Stimulated activated CD4-positive, alpha-beta T cell treated with anti-CD3 and anti-CD28 coated beads, TNF-alpha, amount 100 ng/mL, for 24 hours (primary cell): ENCODE measurements around the gene MST1.

Source experiments
- DNase-seq, 3 experiments: peaks; one replicate each; pipeline ENCODE4 v3.0.0-alpha.2; 2020; ENCODE audit warnings: low read depth in 3 of 3

The MST1 gene

DNA sequence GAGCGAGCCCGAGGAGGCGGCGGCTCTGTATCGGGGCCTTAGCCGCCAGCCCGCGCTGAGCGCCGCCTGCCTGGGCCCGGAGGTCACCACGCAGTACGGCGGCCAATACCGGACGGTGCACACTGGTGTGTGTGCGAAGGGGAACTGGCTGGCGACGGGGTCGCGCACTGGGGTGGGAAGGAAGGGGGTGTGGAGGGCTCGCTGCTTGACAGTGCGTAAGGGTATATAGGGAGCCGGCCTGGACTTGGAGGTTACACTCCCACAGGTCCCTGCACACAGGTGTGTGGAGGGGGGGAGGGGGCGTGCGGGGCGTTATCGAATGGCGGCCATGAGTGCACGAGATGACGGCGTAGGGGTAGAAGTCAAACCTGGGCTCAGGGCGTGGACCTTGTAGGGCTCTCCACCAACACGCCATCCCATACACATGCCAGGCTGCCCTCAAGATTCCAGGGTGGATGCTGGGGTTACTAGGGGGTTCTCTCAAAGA is 14.7 kb downstream of the MST1 start:
- DNase-seq = peak in 1 of 3 experiments; percentile 26

- peak; percentile 95 to 99 (median 96) for DNase-seq
These were observed 15.4 kb downstream of the MST1 start, which contains the start of gene APEH for GRCh38 chr3:49673715-49674496. Gene APEH, plus strand, starts transcription at chr3:49674351. Its CDS starts 51 bp downstream, at chr3:49674402.

DNA sequence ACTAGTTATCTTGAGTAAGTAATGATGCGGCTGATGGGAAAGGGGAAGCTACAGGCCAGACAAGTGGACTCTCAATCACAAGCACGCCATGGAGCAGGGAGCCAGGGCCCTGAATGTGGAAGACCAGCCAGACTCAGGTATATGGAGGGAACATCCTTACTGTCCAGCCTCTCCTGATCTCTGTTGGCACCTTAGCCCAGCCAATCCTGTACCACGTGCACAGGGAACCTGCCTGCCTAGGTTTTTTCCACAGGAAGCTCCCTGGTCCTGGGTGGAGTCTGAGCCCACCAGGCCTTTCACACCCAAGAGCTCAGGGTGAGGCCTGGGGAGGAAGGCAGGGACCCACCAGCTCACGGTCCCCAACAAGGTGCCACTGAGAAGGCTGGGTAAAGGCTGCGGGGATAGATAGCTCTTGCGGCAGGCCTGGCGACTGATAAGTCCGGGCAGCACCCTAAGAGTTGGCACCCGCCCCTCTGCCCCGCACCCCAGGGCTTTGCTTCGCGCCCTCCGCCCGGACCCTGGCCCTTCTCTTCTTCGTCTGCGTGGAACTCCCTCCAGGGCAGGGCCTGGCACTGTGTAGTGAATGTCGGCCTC is 16.1 kb downstream of the MST1 start:
- DNase-seq = peak in 1 of 3 experiments; percentile 37

GRCh38 chr3:49671291-49672288 is 17.7 kb downstream of the MST1 start:
- DNase-seq = peak; percentile 49 to 72 (median 54)

DNA sequence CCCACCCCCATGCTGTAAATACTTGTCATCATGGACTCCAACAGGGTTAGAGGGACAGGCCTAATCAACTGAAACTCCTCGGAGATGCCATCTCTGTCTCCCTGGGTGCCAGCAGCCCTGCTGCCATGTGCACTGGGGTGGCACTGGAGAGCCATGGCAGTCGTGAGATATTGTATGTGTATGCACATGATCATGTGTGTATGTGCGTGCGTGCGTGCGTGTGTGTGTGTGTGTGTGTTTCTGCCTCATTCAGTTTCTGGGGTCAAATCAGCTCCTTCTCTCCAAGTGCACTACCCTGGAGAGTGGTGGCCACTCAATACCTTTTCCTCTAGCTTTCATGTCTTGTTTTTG is 18.4 kb downstream of the MST1 start:
- no peak for DNase-seq

- no peak for DNase-seq
These were observed 19.9 kb downstream of the MST1 start for GRCh38 chr3:49669352-49669751.

DNA sequence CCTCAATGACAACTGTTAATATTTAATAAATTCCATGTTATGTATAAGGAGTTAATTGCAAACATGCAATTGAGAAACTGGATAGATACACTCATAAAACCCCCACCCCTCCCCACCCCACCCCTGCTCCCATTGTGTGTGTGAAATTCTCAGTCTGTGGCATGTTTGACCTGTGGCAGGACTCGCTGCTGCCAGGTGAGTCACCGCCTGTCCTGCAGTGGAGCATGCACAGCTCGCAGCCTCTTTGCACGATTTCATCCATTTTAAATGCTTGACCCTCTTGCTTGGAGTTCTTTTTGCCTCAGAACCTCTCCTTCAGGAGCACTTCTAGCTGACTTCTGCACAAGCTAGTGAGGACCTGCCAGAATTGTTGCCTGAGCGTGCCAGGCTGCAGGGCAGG is 20.4 kb downstream of the MST1 start:
- no peak for DNase-seq

DNA sequence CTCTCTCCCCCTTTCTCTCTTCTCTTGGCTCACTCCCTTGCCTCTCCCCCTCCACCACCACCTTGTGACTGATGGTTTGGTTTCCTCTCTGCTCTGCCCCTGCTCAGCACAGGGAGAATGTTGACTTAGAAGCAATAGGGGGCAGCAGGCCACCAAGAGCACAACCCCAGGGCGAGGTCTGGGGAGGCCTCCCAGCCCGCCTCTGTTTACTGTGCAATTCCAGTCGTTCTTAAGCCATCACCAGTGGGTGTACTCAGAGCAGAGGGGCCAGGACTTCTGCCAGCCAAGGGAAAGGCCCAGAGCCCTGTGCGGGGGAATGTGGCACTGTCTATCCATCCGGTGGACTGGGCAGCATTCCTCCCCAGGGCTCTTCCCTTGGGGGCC is 20.9 kb downstream of the MST1 start:
- no peak for DNase-seq

DNA sequence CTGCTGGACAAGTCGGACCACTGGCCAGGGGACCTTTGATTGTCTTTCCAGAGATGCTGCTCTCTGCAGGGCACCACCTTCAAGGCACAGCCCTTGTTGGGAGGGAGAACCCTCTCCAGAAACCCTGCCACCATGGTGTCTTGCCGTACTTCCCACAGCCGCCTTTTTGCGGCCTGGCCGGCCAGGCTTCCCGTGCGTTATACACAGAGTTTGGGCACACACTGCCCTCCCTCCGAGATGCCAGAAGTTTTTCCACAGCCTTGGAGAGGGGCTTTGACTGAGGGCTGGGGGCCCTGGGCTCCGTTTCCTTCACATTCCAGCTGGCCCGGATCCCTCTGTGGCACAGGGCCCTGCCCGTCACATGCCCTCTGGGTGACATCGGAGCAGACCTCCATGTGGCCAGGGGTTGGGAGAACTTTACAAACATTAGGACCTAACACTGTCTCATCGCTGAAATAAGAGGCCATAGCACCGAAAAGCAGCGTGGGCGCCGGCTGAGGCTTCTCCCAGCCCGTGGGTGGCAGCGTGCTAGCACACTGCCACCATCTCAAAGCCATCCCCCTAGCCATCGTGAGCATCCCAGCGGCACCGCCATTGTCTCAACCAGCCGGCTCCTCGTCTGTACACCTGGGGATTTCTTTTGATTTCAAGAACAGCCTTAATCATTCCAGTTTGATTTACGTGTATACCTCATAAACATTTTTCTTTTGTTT is 21.4 kb downstream of the MST1 start:
- no peak for DNase-seq

DNA sequence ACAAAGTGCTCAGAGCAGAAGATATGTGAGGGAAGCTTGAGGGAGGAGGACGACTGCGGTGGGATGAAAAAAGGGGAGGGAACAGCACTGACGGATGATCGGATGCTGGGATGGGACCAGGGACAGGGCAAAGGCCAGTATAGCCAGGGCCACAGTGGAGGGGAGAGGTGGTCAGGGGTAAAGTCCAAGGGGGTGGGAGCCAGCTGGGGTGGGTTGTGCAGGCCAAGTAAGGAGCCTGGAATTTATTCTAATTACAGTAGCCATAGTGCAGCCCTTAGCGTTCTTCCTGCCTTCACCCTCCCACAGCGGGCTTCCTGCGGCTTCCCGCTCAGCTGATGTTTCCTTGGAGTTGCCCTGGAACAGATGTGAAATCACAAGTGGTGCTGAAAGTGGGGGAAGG is 22.7 kb downstream of the MST1 start:
- no peak for DNase-seq

DNA sequence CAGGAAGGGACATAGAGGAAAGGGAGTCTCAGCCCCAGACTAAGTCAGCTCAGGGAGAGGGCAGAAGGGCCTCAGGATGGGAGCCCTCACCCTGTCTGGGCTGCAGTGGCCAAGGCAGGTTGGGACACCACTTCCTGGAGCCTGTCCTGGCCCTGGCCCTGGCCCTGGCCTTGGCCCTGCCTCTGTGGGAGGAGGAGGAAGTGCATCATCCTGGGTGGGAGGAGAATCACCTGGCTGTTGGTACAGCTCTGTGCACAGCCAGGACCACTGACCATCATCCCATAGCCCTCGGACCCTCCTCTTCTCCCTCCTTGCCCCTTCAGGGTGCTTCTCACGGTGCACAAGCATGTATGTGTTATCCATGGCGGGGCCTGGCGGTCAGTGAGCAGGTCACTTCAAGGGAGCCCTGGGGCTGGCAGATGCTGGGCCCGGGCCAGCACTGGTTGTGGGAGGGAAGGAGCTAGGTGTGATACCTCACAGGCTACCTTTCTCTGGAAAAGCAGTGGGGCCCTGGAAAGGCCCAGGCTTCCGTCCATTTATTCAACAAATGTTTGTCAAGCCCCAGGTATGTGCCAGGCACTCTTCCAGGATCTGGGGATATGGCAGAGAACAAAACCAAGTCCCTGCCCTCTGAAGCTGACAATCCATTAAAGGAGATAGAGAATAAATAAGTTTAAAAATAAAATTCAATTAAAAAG is 23.3 kb downstream of the MST1 start:
- no peak for DNase-seq

DNA sequence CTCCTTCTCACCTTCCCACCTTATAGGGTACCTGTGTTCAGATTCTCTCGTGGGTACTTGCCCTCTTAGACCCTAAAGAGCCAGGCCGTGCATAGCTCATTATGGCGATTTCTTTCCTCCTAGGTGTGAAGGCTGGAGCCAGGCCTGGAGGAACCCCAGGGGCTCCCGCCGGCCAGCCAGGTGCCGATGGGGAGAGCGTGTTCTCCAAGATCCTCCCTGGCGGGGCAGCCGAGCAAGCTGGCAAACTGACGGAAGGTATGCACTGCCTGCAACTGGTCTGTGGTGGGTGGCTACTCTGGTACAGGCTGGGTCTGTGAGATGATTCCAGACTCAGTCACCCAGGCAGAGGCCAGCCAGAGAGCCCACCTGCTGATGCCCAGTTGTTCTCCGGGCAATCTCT is 25.0 kb downstream of the MST1 start:
- no peak for DNase-seq

DNA sequence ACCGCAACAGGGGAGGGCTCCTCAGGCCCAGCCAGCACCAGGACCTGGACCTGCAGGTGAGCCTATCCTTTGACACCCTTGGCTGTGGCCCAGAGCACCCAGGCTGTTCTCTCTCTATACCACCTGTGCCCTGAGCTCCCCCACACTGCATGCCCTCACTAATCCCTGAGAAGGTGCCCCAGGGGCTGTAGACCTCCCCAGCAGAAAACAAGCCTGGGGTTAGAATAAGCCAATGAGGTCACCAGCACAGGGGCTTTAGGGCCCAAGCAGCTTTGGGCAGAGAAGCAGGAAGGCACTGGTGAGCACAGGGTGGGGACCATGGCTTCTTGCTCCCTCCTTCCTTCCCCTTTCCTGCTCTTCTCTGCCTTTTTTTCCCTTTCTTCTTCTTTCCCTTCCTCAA is 25.4 kb downstream of the MST1 start:
- DNase-seq = no peak

DNA sequence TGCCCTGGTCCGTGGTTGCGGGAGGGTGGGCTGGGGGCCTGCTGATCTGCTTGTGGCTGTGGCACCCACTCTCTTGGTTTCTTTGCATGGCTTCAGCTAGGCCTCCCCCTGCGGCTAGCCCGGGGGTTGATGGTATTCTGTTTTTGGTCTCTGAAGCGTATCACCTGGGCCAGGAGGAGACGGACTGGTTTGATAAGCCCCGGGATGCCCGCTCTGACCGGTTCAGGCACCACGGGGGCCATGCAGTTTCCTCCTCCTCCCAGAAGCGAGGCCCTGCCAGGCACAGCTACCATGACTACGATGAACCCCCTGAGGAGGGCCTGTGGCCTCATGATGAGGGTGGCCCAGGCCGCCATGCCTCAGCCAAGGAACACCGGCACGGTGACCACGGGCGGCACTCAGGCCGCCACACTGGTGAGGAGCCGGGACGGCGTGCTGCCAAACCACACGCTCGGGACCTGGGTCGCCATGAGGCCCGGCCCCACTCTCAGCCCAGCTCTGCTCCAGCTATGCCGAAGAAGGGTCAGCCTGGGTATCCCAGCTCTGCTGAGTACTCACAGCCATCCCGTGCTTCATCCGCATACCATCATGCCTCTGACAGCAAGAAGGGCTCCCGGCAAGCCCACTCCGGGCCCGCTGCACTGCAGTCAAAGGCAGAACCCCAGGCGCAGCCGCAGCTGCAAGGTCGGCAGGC is 26.4 kb downstream of the MST1 start:
- DNase-seq = no peak

DNA sequence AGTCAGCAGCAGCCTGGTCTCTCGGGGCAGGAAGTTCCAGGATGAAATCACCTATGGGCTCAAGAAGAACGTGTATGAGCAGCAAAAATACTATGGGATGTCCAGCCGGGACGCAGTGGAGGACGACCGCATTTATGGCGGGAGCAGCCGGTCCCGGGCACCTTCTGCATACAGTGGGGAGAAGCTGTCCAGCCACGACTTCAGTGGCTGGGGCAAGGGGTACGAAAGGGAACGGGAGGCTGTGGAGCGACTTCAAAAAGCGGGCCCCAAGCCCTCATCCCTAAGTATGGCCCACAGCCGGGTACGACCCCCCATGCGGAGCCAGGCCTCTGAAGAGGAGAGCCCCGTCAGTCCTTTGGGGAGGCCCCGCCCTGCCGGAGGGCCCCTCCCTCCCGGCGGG is 27.3 kb downstream of the MST1 start:
- DNase-seq = no peak

GRCh38 chr3:49661281-49661680 is 28.0 kb downstream of the MST1 start:
- DNase-seq = no peak

DNA sequence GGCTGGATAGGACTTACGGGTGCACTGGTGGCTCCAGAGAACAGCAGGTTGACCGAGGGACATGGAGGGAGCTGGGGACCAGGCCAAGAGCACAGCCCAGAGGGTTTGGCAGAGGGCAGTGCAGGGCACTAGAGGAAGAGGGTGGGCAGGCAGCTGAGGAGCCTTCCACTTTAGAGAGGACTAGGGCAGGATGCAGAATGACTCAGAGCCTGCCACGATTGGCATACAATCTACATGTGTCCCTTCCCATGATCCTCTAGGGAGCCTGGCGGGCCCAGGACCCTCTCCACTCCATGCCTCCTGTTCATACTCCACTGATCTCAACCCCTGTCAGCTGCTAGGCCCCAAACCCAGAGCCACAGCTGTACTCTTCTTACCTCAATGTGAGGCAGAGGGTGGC is 29.5 kb downstream of the MST1 start:
- DNase-seq = no peak

- no peak for DNase-seq
These were observed 30.6 kb downstream of the MST1 start for GRCh38 chr3:49658711-49659110.

DNA sequence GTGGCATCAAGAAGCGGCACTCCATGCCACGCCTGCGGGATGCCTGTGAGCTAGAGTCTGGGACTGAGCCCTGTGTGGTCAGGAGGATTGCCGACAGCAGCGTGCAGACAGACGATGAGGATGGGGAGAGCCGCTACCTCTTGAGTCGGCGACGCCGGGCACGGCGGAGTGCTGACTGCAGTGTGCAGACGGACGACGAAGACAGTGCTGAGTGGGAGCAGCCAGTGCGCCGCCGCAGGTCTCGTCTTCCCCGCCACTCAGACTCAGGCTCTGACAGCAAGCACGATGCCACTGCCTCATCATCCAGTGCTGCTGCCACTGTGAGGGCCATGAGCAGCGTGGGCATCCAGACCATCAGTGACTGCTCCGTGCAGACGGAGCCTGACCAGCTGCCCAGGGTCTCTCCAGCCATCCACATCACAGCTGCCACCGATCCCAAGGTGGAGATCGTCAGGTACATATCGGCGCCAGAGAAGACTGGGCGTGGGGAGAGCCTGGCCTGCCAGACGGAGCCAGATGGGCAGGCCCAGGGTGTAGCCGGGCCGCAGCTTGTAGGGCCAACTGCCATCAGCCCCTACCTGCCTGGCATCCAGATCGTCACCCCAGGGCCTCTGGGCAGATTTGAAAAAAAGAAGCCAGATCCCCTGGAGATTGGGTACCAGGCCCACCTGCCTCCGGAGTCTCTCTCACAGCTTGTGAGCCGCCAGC is 31.9 kb downstream of the MST1 start:
- no peak for DNase-seq
